Activated naive CD4-positive, alpha-beta T cell treated with anti-CD3 and anti-CD28 coated beads, Interleukin-2, amount 50 U/mL, for 24 hours (primary cell): ENCODE results near the gene EVL.

Experiments
- H3K27ac Mint-ChIP-seq: one replicate; pipeline ENCODE4 v1.8.0; 2021; ENCODE audit warnings: mild to moderate bottlenecking, mixed read lengths
- H3K27me3 Mint-ChIP-seq: one replicate; pipeline ENCODE4 v1.8.0; 2021; ENCODE audit warnings: mixed read lengths
- H3K36me3 Mint-ChIP-seq: one replicate; pipeline ENCODE4 v1.8.0; 2021; ENCODE audit warnings: mixed read lengths
- H3K4me1 Mint-ChIP-seq: one replicate; pipeline ENCODE4 v1.8.0; 2021; ENCODE audit warnings: mixed read lengths
- H3K4me3 Mint-ChIP-seq: one replicate; pipeline ENCODE4 v1.8.0; 2021; ENCODE audit warnings: mild to moderate bottlenecking, mixed read lengths
- H3K9me3 Mint-ChIP-seq: one replicate; pipeline ENCODE4 v1.8.0; 2021; ENCODE audit warnings: mixed read lengths

The EVL gene

GRCh38 chr14:100115726-100116125 lies 50.5 kb downstream of the EVL start:
- H3K9me3 Mint-ChIP-seq: no peaks in the 10 kb centered on the region

GRCh38 chr14:100116134-100116533 lies 50.9 kb downstream of the EVL start:
- Mint-ChIP-seq H3K9me3 (no peaks in the 10 kb centered on the region), H3K36me3 (no peaks in the 10 kb centered on the region), H3K4me1 (peaks cover 61% of the 10 kb centered on the region), H3K27me3 (no peaks in the 10 kb centered on the region), H3K4me3 (no peak overlapping the region), H3K27ac (peak overlapping the region; percentile 88)

More at GRCh38 chr14:100115726-100116125, 50.5 kb downstream of the EVL start:
- Mint-ChIP-seq H3K4me3 (no peak overlapping the region), H3K36me3 (no peaks in the 10 kb centered on the region), H3K4me1 (peaks cover 61% of the 10 kb centered on the region), H3K27me3 (no peaks in the 10 kb centered on the region), H3K27ac (peak overlapping the region; percentile 88)

- Mint-ChIP-seq H3K4me1 (peaks cover 60% of the 10 kb centered on the region), H3K27me3 (no peaks in the 10 kb centered on the region), H3K27ac (no peak overlapping the region), H3K9me3 (no peaks in the 10 kb centered on the region), H3K36me3 (no peaks in the 10 kb centered on the region), H3K4me3 (no peak overlapping the region)
Measured at GRCh38 chr14:100117026-100117425, 51.8 kb downstream of the EVL start.

GRCh38 chr14:100117633-100118395 lies 52.6 kb downstream of the EVL start:
- Mint-ChIP-seq H3K4me1 (peaks cover 52% of the 10 kb centered on the region), H3K36me3 (no peaks in the 10 kb centered on the region), H3K27ac (peak overlapping the region; percentile 84), H3K4me3 (no peak overlapping the region), H3K27me3 (no peaks in the 10 kb centered on the region), H3K9me3 (no peaks in the 10 kb centered on the region)

GRCh38 chr14:100118396-100119011 lies 53.3 kb downstream of the EVL start:
- H3K36me3 Mint-ChIP-seq: peaks cover 3% of the 10 kb centered on the region
- peaks cover 50% of the 10 kb centered on the region for H3K4me1 Mint-ChIP-seq
- no peak overlapping the region for H3K4me3 Mint-ChIP-seq
- H3K27me3 Mint-ChIP-seq: no peaks in the 10 kb centered on the region
- H3K9me3 Mint-ChIP-seq: no peaks in the 10 kb centered on the region
- peak overlapping the region; percentile 90 for H3K27ac Mint-ChIP-seq

GRCh38 chr14:100119251-100119650 lies 54.0 kb downstream of the EVL start:
- no peaks in the 10 kb centered on the region for H3K9me3 Mint-ChIP-seq
- H3K4me1 Mint-ChIP-seq: peaks cover 46% of the 10 kb centered on the region
- no peak overlapping the region for H3K4me3 Mint-ChIP-seq
- H3K27me3 Mint-ChIP-seq: no peaks in the 10 kb centered on the region
- H3K36me3 Mint-ChIP-seq: peaks cover 3% of the 10 kb centered on the region
- H3K27ac Mint-ChIP-seq: peak overlapping the region; percentile 90

- Mint-ChIP-seq H3K9me3 (no peaks in the 10 kb centered on the region), H3K27ac (peak overlapping the region; percentile 67), H3K27me3 (no peaks in the 10 kb centered on the region), H3K4me1 (peaks cover 38% of the 10 kb centered on the region), H3K4me3 (no peak overlapping the region), H3K36me3 (peaks cover 4% of the 10 kb centered on the region)
Measured at GRCh38 chr14:100120522-100121269, 55.5 kb downstream of the EVL start.

GRCh38 chr14:100121643-100122480 lies 56.6 kb downstream of the EVL start:
- peaks cover 32% of the 10 kb centered on the region for H3K4me1 Mint-ChIP-seq
- no peak overlapping the region for H3K27ac Mint-ChIP-seq
- peaks cover 4% of the 10 kb centered on the region for H3K36me3 Mint-ChIP-seq
- no peak overlapping the region for H3K4me3 Mint-ChIP-seq
- H3K9me3 Mint-ChIP-seq: no peaks in the 10 kb centered on the region
- H3K27me3 Mint-ChIP-seq: no peaks in the 10 kb centered on the region

- Mint-ChIP-seq H3K36me3 (peaks cover 4% of the 10 kb centered on the region), H3K27me3 (no peaks in the 10 kb centered on the region), H3K4me1 (peaks cover 28% of the 10 kb centered on the region), H3K4me3 (no peak overlapping the region), H3K9me3 (no peaks in the 10 kb centered on the region), H3K27ac (peak overlapping the region; percentile 85)
Measured at GRCh38 chr14:100122481-100123223, 57.4 kb downstream of the EVL start.

GRCh38 chr14:100123618-100124017 lies 58.4 kb downstream of the EVL start:
- Mint-ChIP-seq H3K27ac (peak overlapping the region; percentile 8), H3K36me3 (peaks cover 4% of the 10 kb centered on the region), H3K4me1 (peaks cover 19% of the 10 kb centered on the region), H3K27me3 (no peaks in the 10 kb centered on the region), H3K9me3 (no peaks in the 10 kb centered on the region), H3K4me3 (no peak overlapping the region)

- Mint-ChIP-seq H3K4me3 (no peak overlapping the region), H3K9me3 (no peaks in the 10 kb centered on the region), H3K4me1 (peaks cover 12% of the 10 kb centered on the region), H3K36me3 (peaks cover 4% of the 10 kb centered on the region), H3K27ac (peak overlapping the region; percentile 48), H3K27me3 (no peaks in the 10 kb centered on the region)
Measured at GRCh38 chr14:100124551-100125088, 59.4 kb downstream of the EVL start.

GRCh38 chr14:100126401-100126800 lies 61.2 kb downstream of the EVL start:
- no peak overlapping the region for H3K4me3 Mint-ChIP-seq
- H3K9me3 Mint-ChIP-seq: no peaks in the 10 kb centered on the region
- peak overlapping the region; percentile 51 for H3K27ac Mint-ChIP-seq
- H3K4me1 Mint-ChIP-seq: peaks cover 5% of the 10 kb centered on the region
- peaks cover 6% of the 10 kb centered on the region for H3K36me3 Mint-ChIP-seq
- H3K27me3 Mint-ChIP-seq: no peaks in the 10 kb centered on the region

GRCh38 chr14:100127853-100128455 lies 62.7 kb downstream of the EVL start:
- Mint-ChIP-seq H3K9me3 (no peaks in the 10 kb centered on the region), H3K4me3 (no peak overlapping the region), H3K4me1 (peaks cover 4% of the 10 kb centered on the region), H3K27ac (peak overlapping the region; percentile 91), H3K27me3 (no peaks in the 10 kb centered on the region), H3K36me3 (peaks cover 7% of the 10 kb centered on the region)

GRCh38 chr14:100128688-100129087 lies 63.5 kb downstream of the EVL start:
- Mint-ChIP-seq H3K36me3 (peaks cover 5% of the 10 kb centered on the region), H3K27me3 (no peaks in the 10 kb centered on the region), H3K27ac (no peak overlapping the region), H3K4me3 (no peak overlapping the region), H3K4me1 (no peaks in the 10 kb centered on the region), H3K9me3 (no peaks in the 10 kb centered on the region)
